HEK293 (cell line): ENCODE data around the gene PACS2.
A peak's percentile ranks its signal among the peaks of the same experiment; 100 is the strongest.

ENCODE experiments used
- CTCF ChIA-PET: fragments of 350-600 bp; formaldehyde crosslinking; extraction: SDS; loops from one replicate; lab custom pipeline; 2021; ENCODE audit warnings: antibody characterized with exemption; lab: Yijun Ruan, JAX
- POLR2A ChIA-PET: fragments of 300-600 bp; formaldehyde crosslinking; extraction: SDS; loops from one replicate; lab custom pipeline; 2020; ENCODE audit warnings: antibody characterized with exemption, inconsistent platforms; lab: Yijun Ruan, JAX
- H3K27ac ChIP-seq: fragments of 200-500 bp; sonication (Bioruptor generic); 2 replicates; pipeline ENCODE4 v1.5.1; 2014; ENCODE audit warnings: low read depth, low read length, control low read depth, inconsistent platforms; ENCODE audit errors: extremely low read depth
- H3K36me3 ChIP-seq, 2 experiments: fragments of 200-500 bp in 1 of 2; sonication (Bioruptor generic) in 1 of 2; 1 replicate in 1 of 2; 2 replicates in 1 of 2; pipeline ENCODE4 v1.5.1; 2014 to 2017; ENCODE audit warnings: inconsistent platforms in 2 of 2, low read length in 2 of 2; ENCODE audit not compliant: control insufficient read depth in 2 of 2, insufficient read depth in 1 of 2
- H3K4me1 ChIP-seq: fragments of 200-500 bp; sonication (Bioruptor generic); 2 replicates; pipeline ENCODE4 v1.5.1; 2014; ENCODE audit warnings: mild to moderate bottlenecking, low read length, inconsistent platforms; ENCODE audit not compliant: control insufficient read depth, insufficient read depth
- H3K4me3 ChIP-seq: 2 replicates; pipeline ENCODE4 v1.5.1; 2011; ENCODE audit warnings: low read depth, mild to moderate bottlenecking, control low read depth, low read length, moderate library complexity
- H3K9me3 ChIP-seq: fragments of 200-500 bp; sonication (Bioruptor generic); 2 replicates; pipeline ENCODE4 v1.5.1; 2014; ENCODE audit warnings: low read depth, low read length, inconsistent platforms; ENCODE audit not compliant: control insufficient read depth, insufficient read depth
- GLIS1 ChIP-seq: fragments of 450-650 bp; formaldehyde crosslinking; IDR thresholded peaks from 2 replicates; pipeline ENCODE4 v1.5.1; 2016; ENCODE audit warnings: missing biosample characterization, missing genetic modification characterization
- GLIS2 ChIP-seq: fragments of 450-650 bp; formaldehyde crosslinking; IDR thresholded peaks from 2 replicates; pipeline ENCODE4 v1.5.1; 2016; ENCODE audit warnings: missing biosample characterization, missing genetic modification characterization
- IKZF3 ChIP-seq: fragments of 450-650 bp; IDR thresholded peaks from 2 replicates; pipeline ENCODE4 v1.5.0; 2018; ENCODE audit warnings: missing biosample characterization, mild to moderate bottlenecking, missing genetic modification characterization, moderate library complexity
- KLF9 ChIP-seq: fragments of 450-650 bp; formaldehyde crosslinking; IDR thresholded peaks from 2 replicates; pipeline ENCODE4 v1.5.1; 2016; ENCODE audit warnings: missing biosample characterization, missing genetic modification characterization, low read depth
- MZF1 ChIP-seq: fragments of 450-650 bp; formaldehyde crosslinking; IDR thresholded peaks from 2 replicates; pipeline ENCODE4 v1.5.1; 2017; ENCODE audit warnings: missing biosample characterization, missing genetic modification characterization, borderline replicate concordance
- PRDM10 ChIP-seq: fragments of 450-650 bp; formaldehyde crosslinking; IDR thresholded peaks from 2 replicates; pipeline ENCODE4 v1.5.1; 2016; ENCODE audit warnings: missing biosample characterization, missing genetic modification characterization
- TCF7L2 ChIP-seq: IDR thresholded peaks from 2 replicates; pipeline ENCODE4 v1.6.1; 2011; ENCODE audit warnings: low read depth, mild to moderate bottlenecking, inconsistent platforms, low read length, moderate library complexity, borderline replicate concordance
- ZBTB11 ChIP-seq: fragments of 450-650 bp; formaldehyde crosslinking; conservative IDR thresholded peaks from 2 replicates; pipeline ENCODE4 v1.5.1; 2016; ENCODE audit warnings: low read depth, missing biosample characterization, missing genetic modification characterization
- ZBTB48 ChIP-seq: fragments of 450-650 bp; formaldehyde crosslinking; IDR thresholded peaks from 2 replicates; pipeline ENCODE4 v1.5.1; 2016; ENCODE audit warnings: missing biosample characterization, missing genetic modification characterization
- ZEB2 ChIP-seq: fragments of 450-650 bp; formaldehyde crosslinking; IDR thresholded peaks from 2 replicates; pipeline ENCODE4 v1.5.1; 2016; ENCODE audit warnings: missing biosample characterization, missing genetic modification characterization
- ZNF169 ChIP-seq: fragments of 450-650 bp; formaldehyde crosslinking; IDR thresholded peaks from 2 replicates; pipeline ENCODE4 v1.5.1; 2016; ENCODE audit warnings: missing biosample characterization, missing genetic modification characterization
- ZNF274 ChIP-seq, 2 experiments: fragments of 200-500 bp in 1 of 2; fragments of 450-650 bp in 1 of 2; sonication (Bioruptor generic) in 1 of 2; formaldehyde crosslinking in 1 of 2; IDR thresholded peaks; 2 replicates each; pipeline versions ENCODE4 v1.5.1 to v1.6.1; 2014 to 2016; ENCODE audit warnings: borderline replicate concordance in 1 of 2, inconsistent platforms in 1 of 2, low read length in 1 of 2, missing biosample characterization in 1 of 2, missing genetic modification characterization in 1 of 2
- ZNF394 ChIP-seq: fragments of 450-650 bp; formaldehyde crosslinking; IDR thresholded peaks from 2 replicates; pipeline ENCODE4 v1.5.1; 2016; ENCODE audit warnings: missing biosample characterization, missing genetic modification characterization, mild to moderate bottlenecking, moderate library complexity, borderline replicate concordance
- ZNF48 ChIP-seq: fragments of 450-650 bp; formaldehyde crosslinking; IDR thresholded peaks from 2 replicates; pipeline ENCODE4 v1.5.1; 2016; ENCODE audit warnings: missing biosample characterization, missing genetic modification characterization
- ZNF639 ChIP-seq: fragments of 450-650 bp; formaldehyde crosslinking; IDR thresholded peaks from 2 replicates; pipeline ENCODE4 v1.5.1; 2016; ENCODE audit warnings: missing biosample characterization, missing genetic modification characterization
- ZNF704 ChIP-seq: fragments of 450-650 bp; formaldehyde crosslinking; IDR thresholded peaks from 2 replicates; pipeline ENCODE4 v1.5.1; 2016; ENCODE audit warnings: missing biosample characterization, missing genetic modification characterization
- ZNF768 ChIP-seq: fragments of 450-650 bp; formaldehyde crosslinking; IDR thresholded peaks from 2 replicates; pipeline ENCODE4 v1.5.1; 2018; ENCODE audit warnings: missing biosample characterization, mild to moderate bottlenecking, missing genetic modification characterization
- ZNF792 ChIP-seq: fragments of 450-650 bp; formaldehyde crosslinking; IDR thresholded peaks from 2 replicates; pipeline ENCODE4 v1.5.1; 2016; ENCODE audit warnings: missing biosample characterization, missing genetic modification characterization

The PACS2 gene

GRCh38 chr14:105269405-105269804, 45.1 kb upstream of the PACS2 start (continued):
- TF ChIP-seq ZBTB48 (tag by site-specific recombination) = no peak
- TF ChIP-seq ZNF169 (tag by site-specific recombination) = no peak
- TF ChIP-seq ZNF274 (IDR thresholded peaks at IDR 0.05; ENCODE audit: low read length) = no peak
- no peak for TF ChIP-seq ZNF274 (tag by site-specific recombination; IDR thresholded peaks at IDR 0.05; ENCODE audit: borderline replicate concordance)

GRCh38 chr14:105271224-105271890, 43.2 kb upstream of the PACS2 start:
- Histone ChIP-seq H3K27ac (no peak overlapping the region), H3K36me3 (peaks cover 0 to 8% of the 10 kb centered on the region in 2 experiments; a peak in 2 of 3 replicates), H3K4me1 (no peaks in the 10 kb centered on the region), H3K4me3 (no peak overlapping the region), H3K9me3 (no peaks in the 10 kb centered on the region)
- TF ChIP-seq ZNF792 (tag by site-specific recombination) (no peak), KLF9 (0 out of 2 replicates have a peak, but pooled peaks have one; percentile 17), ZNF768 (tag by site-specific recombination) (no peak), ZBTB11 (no peak), GLIS1 (tag by site-specific recombination) (peak; percentile 57), GLIS2 (tag by site-specific recombination) (0 out of 2 replicates have a peak, but pooled peaks have one; percentile 28)
- ChIA-PET CTCF (interaction anchor here (1.7 kb wide), 1 partner anchor 10 kb away, joined by 5 read pairs; no protein-coding TSS in a partner anchor), POLR2A (no interaction called here)

GRCh38 chr14:105272623-105273022, 41.9 kb upstream of the PACS2 start:
- Histone ChIP-seq H3K27ac (no peak overlapping the region), H3K9me3 (no peaks in the 10 kb centered on the region), H3K36me3 (peaks cover 0 to 7% of the 10 kb centered on the region in 2 experiments; a peak in 2 of 3 replicates), H3K4me3 (no peak overlapping the region)
- POLR2A ChIA-PET = no interaction called here
- TF ChIP-seq PRDM10 (tag by site-specific recombination) (0 out of 2 replicates have a peak, but pooled peaks have one; percentile 21), ZEB2 (tag by site-specific recombination) (no peak)
- TF ChIP-seq, all 188 proteins: peak for 1
- CTCF ChIA-PET = no interaction called here
- no peaks in the 10 kb centered on the region for H3K4me1 ChIP-seq

- H3K27ac ChIP-seq = no peak overlapping the region
- ChIA-PET CTCF (no interaction called here), POLR2A (no interaction called here)
- TF ChIP-seq ZNF639 = no peak
- no peak for TF ChIP-seq ZNF169 (tag by site-specific recombination)
- no peak for TF ChIP-seq IKZF3
- no peak for TF ChIP-seq MZF1 (tag by site-specific recombination)
- no peak for TF ChIP-seq ZNF704 (tag by site-specific recombination)
- TF ChIP-seq TCF7L2 = no peak
- TF ChIP-seq ZNF48 (tag by site-specific recombination) = no peak
- TF ChIP-seq ZNF394 (tag by site-specific recombination) = no peak
Measured at GRCh38 chr14:105273062-105273461, 41.5 kb upstream of the PACS2 start.

More at GRCh38 chr14:105273062-105273461, 41.5 kb upstream of the PACS2 start:
- Histone ChIP-seq H3K4me1 (no peaks in the 10 kb centered on the region), H3K4me3 (no peak overlapping the region), H3K9me3 (no peaks in the 10 kb centered on the region), H3K36me3 (peaks cover 0 to 3% of the 10 kb centered on the region in 2 experiments; a peak in 2 of 3 replicates)
